GM18505 (cell line): Measurements from ENCODE around the gene KCNIP1.

Experiments used
- ATAC-seq: cut with Tn5 transposase; IDR thresholded peaks from one replicate; pipeline ENCODE4 v1.9.1; 2021; ENCODE audit not compliant: unreplicated experiment
- POLR2A ChIP-seq: IDR thresholded peaks from 4 replicates; pipeline ENCODE4 v1.6.1; 2011; ENCODE audit warnings: borderline replicate concordance; ENCODE audit not compliant: insufficient read depth, insufficient read length; ENCODE audit errors: extremely low read depth

The KCNIP1 gene

DNA sequence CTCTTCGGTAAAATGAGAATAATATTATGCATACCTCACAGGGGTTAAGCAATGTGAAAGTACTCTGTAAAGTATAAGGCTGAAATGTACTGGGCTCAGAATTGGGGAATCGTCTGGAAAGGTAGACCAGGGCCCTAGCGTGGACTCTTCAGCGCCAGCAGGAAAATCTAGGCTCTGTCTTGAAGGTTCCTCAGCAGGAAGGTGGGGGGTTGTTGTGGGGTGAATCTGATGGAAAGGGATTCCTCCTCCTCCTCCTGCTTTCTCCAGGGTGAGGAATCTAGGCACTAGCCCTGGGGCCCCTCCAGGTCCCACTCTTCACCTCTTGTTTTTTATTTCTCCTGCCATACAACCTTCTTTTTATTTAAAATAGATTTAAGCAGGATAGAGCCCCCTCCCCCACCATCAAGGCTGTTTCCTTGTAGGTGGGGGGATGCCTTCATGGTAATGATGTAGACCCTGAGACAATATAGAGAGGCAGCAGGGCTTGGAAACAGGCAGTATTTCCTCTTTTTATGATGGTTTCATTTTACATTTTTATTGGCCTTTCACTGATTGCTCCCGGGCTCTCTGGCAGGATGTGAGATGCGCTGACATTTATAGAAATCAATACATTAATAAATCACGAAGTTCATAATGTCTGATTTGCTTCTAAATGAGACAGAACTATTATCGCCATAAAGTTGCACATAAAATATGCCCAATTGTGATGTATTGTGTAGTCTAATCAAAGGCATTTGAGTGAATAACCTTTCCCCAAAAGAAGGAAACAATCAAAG, 200.8 kb downstream of the KCNIP1 start:
- no peak for TF ChIP-seq POLR2A

GRCh38 chr5:170709640-170710039, 205.8 kb downstream of the KCNIP1 start:
- no peak for TF ChIP-seq POLR2A
- no peak for ATAC-seq

More for the DNA sequence above, 200.8 kb downstream of the KCNIP1 start:
- ATAC-seq, result no peak

DNA sequence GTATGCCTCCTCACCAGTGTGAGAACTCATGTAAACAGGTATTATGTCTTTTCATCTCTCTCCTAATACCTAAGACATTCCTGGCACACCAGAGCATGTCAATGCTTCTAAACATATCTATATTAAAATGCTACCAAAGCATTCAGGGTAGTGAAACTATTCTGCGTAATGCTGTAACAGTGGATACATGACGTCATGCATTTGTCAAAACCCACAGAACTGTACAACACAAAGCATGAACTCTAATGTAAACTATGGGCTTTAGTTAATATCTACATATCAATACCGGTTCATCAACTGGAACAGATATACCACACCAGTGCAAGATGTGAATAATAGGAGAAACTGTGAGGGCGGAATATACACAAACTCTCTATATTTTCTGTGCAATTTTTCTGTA, 207.5 kb downstream of the KCNIP1 start:
- no peak for TF ChIP-seq POLR2A
- no peak for ATAC-seq

- no peak for ATAC-seq
- no peak for TF ChIP-seq POLR2A
Observed at GRCh38 chr5:170715141-170715540, 211.3 kb downstream of the KCNIP1 start.

DNA sequence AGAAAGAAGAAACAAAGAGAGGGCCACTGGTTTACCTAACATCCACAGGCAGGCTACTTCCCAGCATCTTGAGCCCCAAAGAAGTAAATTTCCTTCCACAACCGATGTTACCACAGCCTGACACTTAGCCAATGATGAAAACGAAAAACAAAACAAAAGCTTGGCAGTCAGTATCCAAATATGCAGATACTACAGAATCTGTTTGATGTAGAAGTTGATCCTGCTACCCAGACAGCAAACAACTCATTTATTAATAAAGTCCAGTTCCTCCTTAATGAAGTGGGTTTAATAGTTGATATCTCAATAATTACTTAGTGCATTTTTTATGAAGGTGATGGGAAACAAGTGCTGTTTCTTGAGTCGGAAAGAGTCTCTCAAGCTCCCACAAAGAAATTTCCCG, 212.6 kb downstream of the KCNIP1 start:
- TF ChIP-seq POLR2A, result no peak
- no peak for ATAC-seq

GRCh38 chr5:170719551-170719950, 215.7 kb downstream of the KCNIP1 start:
- TF ChIP-seq POLR2A, result no peak
- no peak for ATAC-seq

- no peak for TF ChIP-seq POLR2A
- no peak for ATAC-seq
Observed at GRCh38 chr5:170720179-170720578, 216.4 kb downstream of the KCNIP1 start.

DNA sequence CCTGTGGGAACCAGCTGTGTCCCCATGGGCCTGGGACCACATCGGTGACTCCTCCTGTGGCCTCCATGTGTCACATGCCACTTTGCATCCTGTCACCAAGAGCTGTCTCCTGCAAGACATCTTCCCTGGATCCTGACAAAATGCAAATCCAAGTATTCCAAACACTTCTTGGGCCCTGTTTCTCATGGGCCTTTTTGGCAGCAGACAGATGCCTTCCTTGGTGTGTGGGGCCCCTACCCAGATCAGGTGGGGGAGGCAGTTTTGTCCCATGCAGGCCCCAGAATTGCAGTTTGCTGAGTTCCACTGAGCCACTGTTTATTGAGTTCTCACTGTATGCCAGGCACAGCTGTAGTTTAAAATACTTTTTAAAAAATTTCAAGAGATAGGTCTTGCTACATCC, 217.2 kb downstream of the KCNIP1 start:
- TF ChIP-seq POLR2A, result no peak

GRCh38 chr5:170721681-170722080, 217.9 kb downstream of the KCNIP1 start:
- no peak for TF ChIP-seq POLR2A
- no peak for ATAC-seq

More for the DNA sequence above, 217.2 kb downstream of the KCNIP1 start:
- no peak for ATAC-seq

DNA sequence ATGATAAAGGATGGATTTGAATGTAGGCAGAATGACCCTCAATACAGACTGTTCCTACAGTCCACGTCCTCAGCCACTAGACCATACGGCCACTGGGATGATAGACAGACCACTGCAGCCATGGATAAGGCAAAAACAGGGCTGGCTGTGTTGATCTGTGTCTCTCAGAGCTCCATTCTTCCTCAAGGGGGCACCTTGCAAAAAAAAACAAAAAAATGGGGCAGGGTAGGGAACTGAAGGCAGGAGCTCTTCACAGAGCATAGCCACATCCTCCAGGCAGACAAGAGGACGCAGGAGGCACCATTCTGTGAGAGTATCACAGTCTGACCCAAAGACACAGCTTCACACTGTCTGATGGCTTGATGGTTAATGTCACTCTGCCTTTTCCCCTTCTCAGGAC, 218.5 kb downstream of the KCNIP1 start:
- ATAC-seq, result no peak
- TF ChIP-seq POLR2A, result no peak

- ATAC-seq, result no peak
- TF ChIP-seq POLR2A, result no peak
Observed at GRCh38 chr5:170731052-170731451, 227.2 kb downstream of the KCNIP1 start.

- ATAC-seq, result no peak
- no peak for TF ChIP-seq POLR2A
Observed at GRCh38 chr5:170732685-170733084, 228.9 kb downstream of the KCNIP1 start.

- TF ChIP-seq POLR2A, result no peak
- no peak for ATAC-seq
Observed at GRCh38 chr5:170736966-170737365, 233.1 kb downstream of the KCNIP1 start.

DNA sequence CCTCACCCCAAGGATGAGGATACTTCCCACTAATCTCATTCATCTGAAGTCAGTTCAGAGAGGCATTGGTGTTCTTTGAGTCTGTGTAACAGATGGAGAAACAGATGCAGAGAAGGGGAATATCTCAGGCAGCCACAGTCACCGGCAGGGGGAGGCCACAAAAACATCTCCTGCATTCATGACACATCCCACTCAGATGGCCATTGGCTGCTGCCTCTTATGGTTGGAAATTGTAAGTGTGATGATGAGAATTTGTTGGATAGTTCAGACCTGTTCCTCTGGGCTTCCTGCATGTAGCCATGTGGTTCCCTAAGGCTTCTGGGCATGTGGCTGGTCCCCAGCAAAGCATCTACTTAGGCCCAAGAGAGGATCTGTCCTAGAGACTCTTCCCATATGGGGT, 233.8 kb downstream of the KCNIP1 start:
- ATAC-seq, result no peak
- TF ChIP-seq POLR2A, result no peak
